Tongue (tissue), 2 donors: Measurements from ENCODE around the gene KIAA1671. TPM values are rescaled to one million over a fixed set of nuclear protein-coding genes. Genes with fewer than 3 reads are reported as not detected.

Experiments
- DNase-seq: peaks from one replicate; pipeline ENCODE4 v3.0.0-alpha.2; 2015
- total RNA-seq: library from RNA; depleted of rRNA; stranded (reverse); fragments of >200 nt; gene quantifications from one replicate; pipeline ENCODE4 v1.2.3, GENCODE V29; 2014

Gene KIAA1671
- total RNA-seq, 1 donor from 2014 or later, result 31.7 TPM

DNA sequence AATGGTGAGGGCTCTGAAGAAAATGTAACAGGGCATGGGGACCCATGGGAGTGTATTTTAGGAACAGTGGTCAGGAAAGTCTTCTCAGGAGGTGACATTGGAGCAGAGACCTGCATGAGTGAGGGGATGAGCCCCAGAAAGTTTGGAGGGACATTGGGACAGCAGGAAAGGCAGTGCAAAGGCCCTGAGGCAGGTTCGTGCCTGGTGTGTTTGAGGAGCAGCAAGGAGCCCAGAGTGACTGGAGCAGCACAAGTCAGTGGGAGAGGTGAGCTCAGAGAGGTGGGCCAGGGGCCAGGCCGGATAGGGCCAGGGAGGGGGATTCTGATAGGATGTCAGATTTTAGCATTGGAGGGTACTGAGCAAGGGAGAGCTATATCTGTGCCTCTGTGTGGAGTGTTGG lies 167.1 kb downstream of the KIAA1671 start:
- no peak for DNase-seq

DNA sequence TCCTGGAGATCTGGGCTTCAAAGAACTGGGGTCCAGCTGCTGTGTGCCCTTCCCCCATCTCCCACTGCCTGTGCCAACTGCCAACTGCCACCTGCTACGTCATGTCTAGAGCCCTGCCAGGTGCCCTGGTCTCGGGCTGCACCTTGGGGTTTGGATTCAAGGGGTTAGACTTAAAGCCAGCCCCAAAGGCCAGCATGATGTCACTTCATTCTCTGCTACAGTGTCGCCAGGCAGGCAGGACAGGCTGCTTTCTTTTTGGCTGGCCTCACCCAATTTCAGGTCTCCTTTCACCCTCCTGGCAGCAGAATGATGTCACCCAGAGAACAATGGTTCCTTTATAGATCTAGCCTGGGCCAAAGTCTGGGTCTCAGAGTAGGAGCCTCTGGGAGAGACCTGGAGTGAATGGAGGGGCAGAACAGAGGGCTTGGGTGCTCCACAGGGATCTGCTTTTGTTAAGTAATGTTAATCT lies 167.6 kb downstream of the KIAA1671 start:
- DNase-seq, result peak; percentile 76

DNA sequence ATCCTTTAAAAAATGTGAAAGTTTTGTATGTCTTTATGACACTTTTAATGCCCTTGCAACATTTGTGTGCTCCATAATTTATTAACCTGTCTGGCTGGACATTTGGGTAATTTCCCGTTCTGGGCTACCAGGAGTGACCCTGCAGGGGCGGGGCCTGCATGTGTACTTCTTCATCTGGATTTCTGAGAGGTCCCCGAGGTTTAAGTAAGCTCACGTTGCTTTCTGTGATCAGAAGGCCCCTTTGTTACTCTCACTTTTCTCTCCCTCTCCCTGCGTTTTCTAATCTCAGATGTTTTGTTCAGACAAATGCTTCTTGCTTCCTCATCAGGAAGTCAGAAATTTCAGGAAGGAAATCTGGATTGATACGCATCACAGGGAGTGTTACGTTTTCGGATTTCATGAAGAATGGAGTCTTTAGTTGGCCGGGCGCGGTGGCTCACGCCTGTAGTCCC lies 168.3 kb downstream of the KIAA1671 start:
- no peak for DNase-seq

DNA sequence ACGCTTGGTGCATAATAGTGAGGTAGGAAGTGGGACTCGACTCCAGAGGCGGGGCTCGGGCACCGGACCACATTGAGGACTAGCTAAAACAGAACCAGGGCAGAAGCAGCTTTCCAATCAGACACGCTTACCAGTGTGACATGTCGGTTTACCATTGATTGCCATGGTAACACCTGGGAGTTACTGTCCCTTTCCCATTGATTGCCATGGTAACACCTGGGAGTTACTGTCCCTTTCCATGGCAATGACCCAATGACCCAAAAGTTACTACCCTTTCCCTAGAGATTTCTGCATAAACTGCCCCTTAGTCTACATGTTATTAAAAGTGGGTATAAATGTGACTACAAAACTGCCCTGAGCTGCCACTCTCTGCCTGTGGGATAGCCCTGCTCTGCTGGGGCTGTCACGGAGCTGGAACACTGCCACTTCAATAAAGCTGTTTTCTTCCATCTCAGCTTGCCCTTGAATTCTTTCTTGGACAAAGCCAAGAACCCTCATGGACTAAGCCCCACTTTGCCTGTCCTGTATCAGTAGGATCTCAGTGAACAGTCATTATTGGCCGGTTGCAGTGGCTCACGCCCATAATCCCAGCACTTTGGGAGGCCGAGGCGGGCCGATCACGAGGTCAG lies 169.7 kb downstream of the KIAA1671 start:
- DNase-seq, result no peak

DNA sequence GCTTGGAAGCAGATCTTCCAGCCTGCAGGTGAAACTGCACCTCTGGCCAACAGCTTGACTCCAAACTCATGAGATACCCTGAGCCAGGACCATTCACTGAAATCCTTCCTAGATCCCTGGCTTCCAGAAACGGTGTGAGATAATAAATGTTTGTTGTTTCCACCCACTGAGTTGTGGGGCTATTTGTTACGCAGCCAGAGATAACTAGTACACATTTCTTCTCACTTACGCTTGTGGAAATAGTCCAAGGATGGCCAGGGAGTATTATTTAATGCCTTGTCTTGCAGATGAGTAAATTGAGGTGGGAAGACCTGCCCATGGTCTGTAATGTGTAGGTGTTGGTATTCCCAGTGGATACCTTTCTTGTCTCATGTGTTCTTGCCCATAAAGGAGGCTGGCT lies 171.2 kb downstream of the KIAA1671 start:
- DNase-seq, result no peak

DNA sequence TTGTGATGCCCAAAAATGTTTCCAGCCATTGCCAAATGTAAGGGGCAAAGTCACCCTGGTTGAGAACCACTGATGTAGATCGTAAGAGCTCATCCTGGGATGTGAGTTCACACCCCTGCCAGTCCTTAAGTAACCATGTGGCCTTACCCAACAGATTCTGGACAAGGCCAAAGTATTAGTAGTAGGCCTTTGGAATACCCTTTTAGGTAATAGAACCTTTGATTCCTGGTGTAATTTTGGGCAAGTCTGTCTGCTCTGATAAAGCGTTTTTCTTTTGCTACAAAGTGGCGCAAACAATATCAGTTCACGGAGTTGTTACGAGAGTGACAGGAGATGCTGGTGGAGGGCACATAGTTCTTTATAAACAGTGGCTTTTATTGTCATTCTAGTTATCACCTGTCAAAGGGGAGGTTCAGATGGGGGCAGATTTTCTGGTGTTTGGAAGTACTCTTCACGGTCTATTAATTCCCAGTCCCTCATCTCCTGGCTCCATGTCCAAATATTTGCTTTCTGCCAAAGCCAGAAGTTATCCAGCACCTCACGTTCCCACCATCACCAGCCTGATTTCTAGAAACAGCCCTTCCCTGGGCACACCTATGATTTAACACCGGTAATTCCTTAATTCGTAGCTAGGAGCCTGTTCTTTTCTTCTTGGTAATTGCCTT lies 173.3 kb downstream of the KIAA1671 start:
- no peak for DNase-seq

DNA sequence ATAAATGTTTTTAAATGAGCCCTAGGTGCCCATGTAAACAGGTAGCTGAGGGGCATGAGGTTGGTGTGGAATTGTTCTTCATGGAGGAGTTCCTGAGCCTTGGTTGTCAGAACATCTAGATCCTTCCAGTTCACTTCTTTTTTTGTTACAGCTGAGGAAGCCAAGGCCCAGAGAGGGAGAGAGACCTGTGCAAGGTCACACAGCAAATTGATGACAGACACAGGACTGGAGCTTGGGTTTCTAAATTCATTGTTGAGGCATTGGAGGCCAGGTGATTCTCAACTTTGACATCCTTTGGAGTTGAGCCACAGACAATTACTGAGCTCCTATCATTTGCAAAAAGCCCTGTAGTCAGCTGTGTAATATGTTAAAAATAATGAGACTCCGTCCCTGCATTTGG lies 174.0 kb downstream of the KIAA1671 start:
- no peak for DNase-seq

DNA sequence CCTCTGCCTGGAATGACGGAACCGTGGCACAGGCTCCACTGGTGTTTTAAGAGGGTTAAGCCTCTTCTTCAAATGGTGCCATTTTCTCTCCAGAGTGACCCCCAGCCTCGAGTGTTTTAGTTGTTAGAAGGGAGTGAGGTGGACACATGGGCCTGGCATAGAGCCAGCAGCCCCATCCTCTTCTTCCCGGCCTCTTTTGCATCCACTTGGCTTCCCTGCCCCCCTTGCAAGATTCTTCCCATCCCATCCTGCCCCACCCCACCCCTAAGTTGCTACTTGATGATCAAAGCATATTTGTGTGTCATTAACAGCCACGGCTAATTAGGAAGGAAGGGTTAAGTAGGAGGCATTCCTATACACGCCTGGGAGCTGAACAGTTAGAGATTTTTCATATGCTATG lies 174.8 kb downstream of the KIAA1671 start:
- DNase-seq, result no peak

DNA sequence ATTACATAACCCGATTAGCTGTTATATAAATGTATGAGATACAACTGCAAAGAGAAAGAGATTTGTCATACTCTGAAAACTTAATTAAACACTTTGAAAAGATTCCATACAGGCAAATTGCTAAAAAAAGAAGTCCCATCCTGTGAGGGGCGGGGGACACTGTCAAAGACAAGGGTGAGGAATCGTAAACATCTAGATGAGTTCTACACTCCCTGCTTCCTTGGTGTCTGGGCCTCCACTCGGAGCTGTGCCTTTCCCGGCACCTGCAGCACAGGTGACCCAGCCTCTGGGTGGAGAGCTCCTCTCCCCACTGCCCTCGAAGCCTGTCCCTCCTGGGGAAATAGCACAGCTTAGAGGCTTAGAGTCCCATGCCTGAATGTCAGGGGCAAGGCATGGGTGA lies 177.9 kb downstream of the KIAA1671 start:
- DNase-seq, result no peak

DNA sequence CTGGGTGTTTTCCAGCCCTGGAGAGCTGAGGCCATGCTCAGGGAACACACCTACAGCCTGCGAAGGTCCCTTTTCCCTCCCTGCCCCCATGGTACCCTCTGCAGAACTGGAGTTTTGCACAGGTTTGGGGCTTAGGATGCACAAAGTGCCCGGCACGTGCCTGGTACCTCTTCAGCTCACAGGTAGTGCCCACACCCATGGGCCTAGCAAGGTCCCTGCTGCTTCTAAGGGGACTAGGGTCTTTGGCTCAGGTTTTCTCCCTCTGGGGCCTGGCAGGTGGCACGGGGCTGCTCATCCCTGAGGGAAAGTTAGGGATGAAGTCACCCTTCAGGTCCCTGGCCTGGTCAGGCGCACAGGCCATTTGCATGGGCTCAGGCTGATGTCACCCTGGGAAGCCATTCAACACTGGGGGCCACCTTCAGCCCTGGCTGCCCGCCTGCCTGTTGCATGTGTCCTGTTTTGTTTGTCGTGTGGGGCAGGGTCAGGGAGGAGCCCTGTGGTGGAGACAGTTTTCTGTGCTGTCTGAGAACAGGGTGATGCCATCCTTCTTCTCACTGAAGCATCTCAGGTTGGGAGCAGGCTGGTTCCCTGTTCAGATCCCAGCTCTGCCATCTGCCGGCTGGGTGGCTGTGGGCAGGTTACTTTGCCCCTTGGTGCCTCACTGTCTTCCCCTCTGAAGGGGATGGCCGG lies 178.8 kb downstream of the KIAA1671 start:
- DNase-seq, result no peak

DNA sequence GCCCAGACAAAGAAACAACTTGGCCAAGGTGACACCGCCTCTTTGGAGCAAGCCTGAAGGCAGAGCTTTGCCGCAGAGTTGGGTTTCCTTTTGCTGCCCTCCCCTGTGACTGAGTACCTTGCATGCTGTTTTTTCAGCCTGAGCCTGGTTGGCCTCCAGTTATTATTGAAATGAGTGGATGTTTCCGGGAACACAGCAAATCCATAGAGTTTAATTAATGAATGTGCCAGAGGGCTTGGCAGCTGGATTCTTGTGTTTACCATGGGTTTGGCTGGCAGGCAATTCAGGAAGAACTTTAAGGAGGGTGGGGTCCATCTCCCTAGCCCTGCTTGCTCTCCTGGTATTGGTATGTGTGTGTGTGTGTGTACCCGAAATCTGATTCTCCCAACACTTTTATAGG lies 181.5 kb downstream of the KIAA1671 start:
- peak; percentile 70 for DNase-seq

DNA sequence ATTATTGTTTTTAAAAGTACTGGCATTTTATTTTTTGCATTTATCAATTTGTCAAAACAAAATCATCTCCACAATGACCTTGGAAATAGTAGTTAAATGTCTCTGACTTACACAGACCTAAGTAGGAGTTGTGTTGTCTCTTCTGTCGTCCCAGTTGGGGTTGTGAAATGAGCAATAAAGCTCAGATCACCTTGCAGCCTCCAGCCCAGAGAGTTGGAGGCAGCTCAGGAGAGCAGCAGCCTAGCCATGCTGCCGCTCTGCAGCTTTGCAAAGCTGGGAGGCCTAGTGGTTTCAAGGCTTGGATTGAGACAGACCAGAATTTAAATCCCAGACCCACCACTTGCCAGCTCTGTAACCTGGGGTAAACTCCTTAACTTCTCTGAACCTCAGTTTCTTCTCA lies 181.9 kb downstream of the KIAA1671 start:
- no peak for DNase-seq

DNA sequence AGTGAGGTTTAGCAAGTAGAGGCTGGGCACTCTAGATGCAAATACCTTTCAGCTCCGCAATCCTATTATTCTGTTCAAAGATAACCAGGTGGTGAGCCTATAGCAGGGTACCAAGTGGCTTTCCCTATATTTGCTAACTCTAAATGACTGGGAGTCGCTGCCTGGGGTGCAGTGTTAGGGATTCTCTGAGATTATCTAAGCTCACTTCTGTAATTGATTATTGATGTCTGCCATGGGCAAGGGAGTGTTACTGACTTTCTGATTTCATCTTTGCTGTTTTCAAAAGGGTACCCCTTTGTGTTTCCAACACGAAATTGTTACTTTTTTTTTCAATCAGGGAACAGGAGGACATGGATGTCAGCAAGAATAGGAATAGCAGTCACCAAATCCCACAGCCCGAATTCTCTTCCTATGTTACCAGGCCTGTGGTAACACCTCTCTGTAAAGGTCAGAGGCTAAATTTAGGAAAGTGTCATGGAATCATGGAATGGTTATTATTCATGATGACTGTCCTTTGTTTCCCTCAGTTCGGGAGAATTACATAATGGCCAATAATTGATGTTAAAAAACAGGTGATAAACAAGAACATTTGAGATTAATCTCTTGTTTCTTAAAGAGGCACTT lies 184.5 kb downstream of the KIAA1671 start:
- DNase-seq, result no peak

DNA sequence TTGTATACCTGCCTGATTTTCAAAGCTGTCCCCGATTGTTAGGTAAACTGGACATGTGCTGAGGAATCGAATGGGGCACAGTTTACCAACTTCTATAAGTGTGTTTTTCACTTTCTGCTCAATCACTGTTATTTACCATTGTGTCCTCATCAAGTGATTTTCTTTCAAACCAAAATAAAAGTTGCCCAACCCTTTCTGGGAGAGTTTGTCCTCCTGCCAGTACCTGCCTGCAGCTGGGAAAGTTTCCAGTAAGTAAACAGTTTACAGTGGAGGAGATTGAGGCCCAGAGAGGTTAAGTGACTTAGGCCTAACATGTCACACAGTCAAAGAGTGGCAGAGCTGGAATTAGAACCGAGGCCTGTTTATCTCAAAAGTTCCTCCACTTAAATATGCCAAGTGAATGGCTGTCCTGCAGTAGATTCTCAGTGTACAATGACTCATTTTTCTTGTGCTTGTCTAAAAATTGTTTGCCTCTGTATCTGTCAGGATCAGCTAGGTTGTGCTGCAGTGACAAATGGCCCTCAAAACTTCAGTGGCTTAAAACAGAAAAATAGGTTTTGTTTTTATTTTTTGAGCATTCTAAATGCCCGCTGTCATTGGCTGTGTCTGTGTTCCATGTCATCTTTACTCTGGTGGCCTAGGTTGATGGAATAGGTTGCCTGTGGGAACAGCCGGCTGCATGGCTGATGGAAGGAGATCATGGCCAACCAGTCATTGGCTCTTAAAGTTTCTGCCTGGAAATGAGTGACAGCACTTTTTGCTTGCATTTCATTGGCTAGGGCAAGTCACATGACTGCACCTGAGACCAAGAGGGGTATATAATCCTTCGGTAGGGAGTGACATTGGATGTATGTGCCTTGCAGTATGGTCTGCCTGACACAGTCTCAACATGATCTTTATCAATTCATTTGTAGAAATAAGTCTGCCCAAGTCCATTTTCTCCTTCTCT lies 185.3 kb downstream of the KIAA1671 start:
- no peak for DNase-seq

DNA sequence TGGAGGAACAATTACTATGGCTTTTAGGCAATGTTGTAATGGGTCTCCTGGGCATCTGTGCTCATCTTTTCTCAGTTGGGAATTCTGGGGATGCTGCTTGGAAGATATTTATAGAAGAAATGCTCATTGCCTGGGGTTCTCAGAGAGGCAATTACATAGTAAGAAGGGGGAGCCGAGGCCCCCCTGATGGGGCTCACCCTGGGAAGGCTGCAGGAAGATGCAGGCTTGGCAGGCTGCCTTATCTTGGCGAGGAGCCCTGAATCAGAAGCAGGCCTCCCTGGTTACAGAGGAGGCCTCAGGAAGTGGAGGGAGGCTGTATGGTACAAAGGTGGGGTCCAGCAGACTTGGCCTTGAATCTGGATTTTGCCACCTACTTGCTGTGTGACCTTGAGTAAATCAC lies 186.5 kb downstream of the KIAA1671 start:
- DNase-seq, result peak; percentile 64

DNA sequence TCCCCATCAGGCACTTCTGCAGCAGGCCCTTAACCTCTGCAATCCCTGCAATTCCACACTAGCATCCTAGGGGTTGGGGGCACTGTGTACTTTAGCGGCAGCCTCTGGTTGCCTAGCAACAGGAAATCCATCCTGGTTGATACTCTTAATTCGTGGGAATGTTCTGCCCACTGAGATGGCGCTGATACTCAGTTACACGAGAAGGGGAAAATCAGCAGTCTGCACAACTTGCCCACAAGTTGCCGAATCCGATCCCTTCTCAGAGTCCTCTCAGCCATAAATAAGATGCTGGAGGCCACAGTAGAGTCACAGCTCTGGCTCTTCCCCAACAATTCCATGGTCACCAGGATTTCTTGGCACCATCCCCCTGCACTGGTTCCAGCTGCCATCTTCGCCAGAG lies 189.6 kb downstream of the KIAA1671 start:
- DNase-seq, result no peak

DNA sequence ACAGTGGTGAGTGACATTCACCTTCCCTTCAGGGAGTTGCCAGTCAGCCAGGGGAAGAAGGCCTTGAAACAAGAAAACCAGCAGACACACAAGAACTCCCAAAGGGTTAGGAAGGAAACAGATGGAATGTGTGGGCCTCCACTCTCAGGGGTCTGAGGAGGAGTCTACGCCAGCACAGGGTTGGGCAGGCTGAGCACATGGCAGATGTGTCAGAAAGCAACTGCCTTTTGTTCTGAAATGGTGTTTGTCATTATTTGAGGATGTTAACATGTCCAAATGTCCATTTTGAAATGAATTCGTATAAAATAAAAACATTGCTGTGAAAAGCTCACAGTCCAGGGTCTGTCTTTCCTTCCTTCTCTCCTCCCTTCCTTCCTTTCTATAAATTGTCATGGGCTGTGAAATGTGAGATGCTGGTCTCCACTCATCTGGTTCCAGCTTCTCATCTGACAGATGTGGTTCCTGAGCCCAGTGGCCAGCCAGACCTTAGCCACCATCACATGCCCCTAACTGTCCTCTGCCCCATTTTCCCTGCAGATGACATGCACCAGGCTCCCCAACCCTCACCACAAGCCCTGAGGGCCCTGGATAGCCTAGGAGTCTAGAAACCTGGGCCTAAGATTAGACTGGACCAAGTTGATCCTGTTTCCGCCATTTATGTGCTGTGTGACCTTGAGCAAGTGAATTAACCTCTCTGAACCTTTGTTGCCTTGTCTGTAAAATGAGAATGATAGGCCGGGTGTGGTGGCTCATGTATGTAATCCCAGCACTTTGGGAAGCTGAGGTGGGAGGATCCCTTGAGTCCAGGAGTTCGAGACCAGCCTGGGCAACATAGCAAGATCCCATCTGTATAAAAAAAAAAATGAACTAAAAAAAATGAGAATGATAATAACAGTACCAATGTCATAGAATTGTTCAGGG lies 190.9 kb downstream of the KIAA1671 start:
- no peak for DNase-seq

DNA sequence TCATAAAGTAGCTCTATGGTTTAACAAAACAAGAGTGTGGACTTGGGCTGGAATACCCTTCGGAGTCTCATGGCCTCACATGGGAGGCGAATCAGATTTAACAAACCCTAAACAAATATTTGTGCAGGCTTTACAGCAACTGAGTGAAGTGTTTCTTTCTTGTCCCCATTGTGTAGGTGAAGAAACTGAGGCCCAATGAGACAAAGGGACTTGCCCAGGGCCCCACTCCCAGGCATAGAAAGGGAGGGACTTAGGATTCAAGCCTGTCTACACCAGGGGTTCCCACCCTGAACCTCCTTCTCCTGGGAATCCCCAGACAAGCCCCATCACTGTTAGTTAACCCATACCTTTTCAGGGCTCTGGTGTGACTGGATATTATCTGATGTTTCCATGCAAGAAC lies 192.0 kb downstream of the KIAA1671 start:
- no peak for DNase-seq

DNA sequence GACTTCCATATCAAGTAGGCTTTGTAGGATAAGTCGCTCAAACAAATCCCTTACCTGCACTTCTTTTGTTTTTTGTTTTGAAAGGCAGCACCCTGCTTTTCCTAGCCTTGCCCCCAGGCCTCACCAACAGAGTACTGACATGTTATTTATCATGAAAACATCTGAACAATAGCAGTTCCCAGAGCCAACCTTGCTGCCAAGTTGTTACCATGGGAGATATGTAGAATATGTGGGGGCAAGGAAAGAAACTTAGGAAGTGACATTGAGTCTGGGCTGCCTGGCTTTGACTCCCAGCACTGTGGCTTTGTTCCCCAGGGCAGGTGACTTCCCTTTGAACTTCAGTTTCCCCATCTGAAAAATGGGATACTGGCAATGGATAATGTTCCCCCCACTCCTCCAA lies 193.8 kb downstream of the KIAA1671 start:
- DNase-seq, result no peak

DNA sequence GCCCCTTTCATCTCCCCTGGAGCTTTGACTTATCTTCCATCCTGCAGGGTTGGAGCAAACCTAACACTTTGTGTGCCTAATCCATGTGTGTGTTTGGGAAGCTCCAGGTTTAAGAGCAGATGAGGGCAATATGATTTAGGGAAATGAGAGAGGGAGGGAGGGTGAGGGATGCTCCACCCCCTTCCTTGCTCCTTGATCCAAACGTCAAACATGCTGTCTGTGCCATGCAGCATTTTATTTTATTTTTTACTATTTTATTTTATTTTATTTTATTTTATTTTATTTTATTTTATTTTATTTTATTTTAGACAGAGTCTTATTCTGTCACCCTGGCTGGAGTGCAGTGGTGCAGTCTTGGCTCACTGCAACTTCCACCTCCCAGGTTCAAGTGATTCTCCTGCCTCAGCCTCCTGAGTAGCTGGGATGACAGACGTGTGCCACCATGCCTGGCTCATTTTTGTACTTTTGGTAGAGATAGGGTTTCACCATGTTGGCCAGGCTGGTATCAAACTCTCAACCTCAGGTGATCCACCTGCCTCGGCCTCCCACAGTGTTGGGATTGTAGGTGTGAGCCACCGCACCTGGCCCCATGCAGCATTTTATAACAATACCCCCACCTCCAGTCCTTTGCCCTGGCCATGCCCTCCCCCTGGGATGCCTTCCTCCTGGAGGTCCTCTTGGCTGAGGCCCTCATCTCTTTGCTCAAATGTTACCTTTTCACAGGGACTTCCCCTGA lies 194.6 kb downstream of the KIAA1671 start:
- DNase-seq, result no peak
